Adrenal gland (tissue), 5 donors: ENCODE results near the gene TMEM18.

Experiments used
- CTCF ChIP-seq, 6 experiments: fragments of 450-650 bp in 4 of 6; fragments of 200-600 bp in 2 of 6; sonication (generic) in 1 of 6; IDR thresholded peaks; 1 replicate in 5 of 6; 2 replicates in 1 of 6; pipeline versions ENCODE4 v1.5.1 to v1.8.0; 2016 to 2021; ENCODE audit warnings: antibody characterized with exemption in 6 of 6, mild to moderate bottlenecking in 2 of 6, moderate library complexity in 1 of 6
- POLR2A ChIP-seq, 2 donors: fragments of 450-650 bp; IDR thresholded peaks; one replicate each; pipeline ENCODE4 v1.6.1; 2017; ENCODE audit warnings: antibody characterized with exemption in 2 of 2, mild to moderate bottlenecking in 2 of 2, moderate library complexity in 1 of 2
- donor health status: DM: no; HTN: no; CAD: no.

- TF ChIP-seq CTCF (IDR thresholded peaks at IDR 0.05) (no peak), POLR2A (IDR thresholded peaks at IDR 0.05) (no peak)
These were observed 12.0 kb upstream of the TMEM18 start for GRCh38 chr2:689237-689636.
